ENCODE data around the gene BAZ2B. TPM values are rescaled to one million over a fixed set of nuclear protein-coding genes. Genes with fewer than 3 reads are reported as not detected.

Gene BAZ2B
- total RNA-seq, 2 donors from 2014 or later = 60.8 to 84.5 TPM

- 49% methylated on average over 3 of the region's 3 CpGs for WGBS
- DNase-seq (ENCODE audit: low spot score) = no peak
- Histone ChIP-seq H3K27ac (no peak overlapping the region), H3K4me1 (replicated peaks) (no peaks in the 10 kb centered on the region), H3K9me3 (no peaks in the 10 kb centered on the region), H3K4me3 (no peak overlapping the region), H3K27me3 (replicated peaks; ENCODE audit: insufficient read depth) (no peaks in the 10 kb centered on the region), H3K36me3 (no peaks in the 10 kb centered on the region)
- TF ChIP-seq CTCF (IDR thresholded peaks at IDR 0.05) (no peak), POLR2AphosphoS5 (IDR thresholded peaks at IDR 0.05) (no peak)
- intact Hi-C loops (cut with DNase I) = no loop called here
Observed at GRCh38 chr2:159586034-159586433, 30.3 kb downstream of the BAZ2B start.

- Histone ChIP-seq H3K36me3 (no peaks in the 10 kb centered on the region), H3K27ac (no peak overlapping the region), H3K4me1 (replicated peaks) (no peaks in the 10 kb centered on the region), H3K27me3 (replicated peaks; ENCODE audit: insufficient read depth) (no peaks in the 10 kb centered on the region), H3K4me3 (no peak overlapping the region), H3K9me3 (no peaks in the 10 kb centered on the region)
- DNase-seq (ENCODE audit: low spot score) = no peak
- TF ChIP-seq POLR2AphosphoS5 (IDR thresholded peaks at IDR 0.05) = no peak
- TF ChIP-seq CTCF (IDR thresholded peaks at IDR 0.05) = no peak
- TF ChIP-seq POLR2A (IDR thresholded peaks at IDR 0.05) = no peak
- intact Hi-C loops (cut with DNase I) = no loop called here
Observed at GRCh38 chr2:159585622-159586021, 30.7 kb downstream of the BAZ2B start.

GRCh38 chr2:159584796-159585195 is 31.6 kb downstream of the BAZ2B start:
- Histone ChIP-seq H3K27me3 (replicated peaks; ENCODE audit: insufficient read depth) (no peaks in the 10 kb centered on the region), H3K36me3 (no peaks in the 10 kb centered on the region), H3K9me3 (no peaks in the 10 kb centered on the region), H3K27ac (no peak overlapping the region), H3K4me3 (no peak overlapping the region), H3K4me1 (replicated peaks) (no peaks in the 10 kb centered on the region)
- no peak for DNase-seq (ENCODE audit: low spot score)
- WGBS = 76% methylated on average over 2 of the region's 2 CpGs
- intact Hi-C loops (cut with DNase I) = no loop called here
- no peak for TF ChIP-seq POLR2AphosphoS5 (IDR thresholded peaks at IDR 0.05)
- no peak for TF ChIP-seq CTCF (IDR thresholded peaks at IDR 0.05)
- TF ChIP-seq POLR2A (IDR thresholded peaks at IDR 0.05) = no peak

GRCh38 chr2:159573846-159574606 is 42.3 kb downstream of the BAZ2B start:
- no peaks in the 10 kb centered on the region for H3K27me3 ChIP-seq (replicated peaks; ENCODE audit: insufficient read depth)
- H3K4me3 ChIP-seq = no peak overlapping the region
- no peak for TF ChIP-seq CTCF (IDR thresholded peaks at IDR 0.05)
- no peak for TF ChIP-seq POLR2A (IDR thresholded peaks at IDR 0.05)
- no peak for TF ChIP-seq POLR2AphosphoS5 (IDR thresholded peaks at IDR 0.05)
- 64% methylated on average over 3 of the region's 3 CpGs for WGBS
- H3K4me1 ChIP-seq (replicated peaks) = no peaks in the 10 kb centered on the region
- H3K9me3 ChIP-seq = no peaks in the 10 kb centered on the region
- DNase-seq (ENCODE audit: low spot score) = no peak
- no peaks in the 10 kb centered on the region for H3K36me3 ChIP-seq
- intact Hi-C loops (cut with DNase I) = no loop called here
- no peak overlapping the region for H3K27ac ChIP-seq

GRCh38 chr2:159573294-159573693 is 43.1 kb downstream of the BAZ2B start:
- DNase-seq (ENCODE audit: low spot score) = no peak
- intact Hi-C loops (cut with DNase I) = no loop called here
- no peaks in the 10 kb centered on the region for H3K9me3 ChIP-seq
- TF ChIP-seq CTCF (IDR thresholded peaks at IDR 0.05) (no peak), POLR2AphosphoS5 (IDR thresholded peaks at IDR 0.05) (no peak), POLR2A (IDR thresholded peaks at IDR 0.05) (no peak)
- WGBS = 91% methylated on average over 4 of the region's 4 CpGs
- H3K4me1 ChIP-seq (replicated peaks) = no peaks in the 10 kb centered on the region
- no peaks in the 10 kb centered on the region for H3K27me3 ChIP-seq (replicated peaks; ENCODE audit: insufficient read depth)
- no peaks in the 10 kb centered on the region for H3K36me3 ChIP-seq
- H3K27ac ChIP-seq = no peak overlapping the region
- H3K4me3 ChIP-seq = no peak overlapping the region
